GM12892 (cell line): Measurements from ENCODE around the gene LNPEP.

ENCODE experiments used
- POLR2A ChIP-seq: IDR thresholded peaks from 2 replicates; pipeline ENCODE4 v1.6.1; 2011; ENCODE audit warnings: low read depth, low read length, control low read depth
- POLR2AphosphoS5 ChIP-seq: IDR thresholded peaks from 2 replicates; pipeline ENCODE4 v1.6.1; 2011; ENCODE audit warnings: low read depth, low read length, control low read depth

- no peak for TF ChIP-seq POLR2AphosphoS5
- no peak for TF ChIP-seq POLR2A
These were observed 17.3 kb downstream of the LNPEP start for GRCh38 chr5:96952974-96953730.
